Breast epithelium (tissue), 3 donors: ENCODE results near the gene EPRS1.

ENCODE experiments used
- POLR2A ChIP-seq: fragments of 450-650 bp; IDR thresholded peaks from one replicate; pipeline ENCODE4 v1.6.1; 2016; ENCODE audit warnings: antibody characterized with exemption, mild to moderate bottlenecking, moderate library complexity
- TF ChIP-seq, protein P1 (sequence below), 3 donors: fragments of 450-650 bp; IDR thresholded peaks; one replicate each; pipeline ENCODE4 v1.5.1; 2016 to 2017; ENCODE audit warnings: antibody characterized with exemption in 3 of 3, mild to moderate bottlenecking in 3 of 3, moderate library complexity in 3 of 3

GRCh38 chr1:220032911-220033310, 13.4 kb downstream of the EPRS1 start:
- TF ChIP-seq, protein P1, sequence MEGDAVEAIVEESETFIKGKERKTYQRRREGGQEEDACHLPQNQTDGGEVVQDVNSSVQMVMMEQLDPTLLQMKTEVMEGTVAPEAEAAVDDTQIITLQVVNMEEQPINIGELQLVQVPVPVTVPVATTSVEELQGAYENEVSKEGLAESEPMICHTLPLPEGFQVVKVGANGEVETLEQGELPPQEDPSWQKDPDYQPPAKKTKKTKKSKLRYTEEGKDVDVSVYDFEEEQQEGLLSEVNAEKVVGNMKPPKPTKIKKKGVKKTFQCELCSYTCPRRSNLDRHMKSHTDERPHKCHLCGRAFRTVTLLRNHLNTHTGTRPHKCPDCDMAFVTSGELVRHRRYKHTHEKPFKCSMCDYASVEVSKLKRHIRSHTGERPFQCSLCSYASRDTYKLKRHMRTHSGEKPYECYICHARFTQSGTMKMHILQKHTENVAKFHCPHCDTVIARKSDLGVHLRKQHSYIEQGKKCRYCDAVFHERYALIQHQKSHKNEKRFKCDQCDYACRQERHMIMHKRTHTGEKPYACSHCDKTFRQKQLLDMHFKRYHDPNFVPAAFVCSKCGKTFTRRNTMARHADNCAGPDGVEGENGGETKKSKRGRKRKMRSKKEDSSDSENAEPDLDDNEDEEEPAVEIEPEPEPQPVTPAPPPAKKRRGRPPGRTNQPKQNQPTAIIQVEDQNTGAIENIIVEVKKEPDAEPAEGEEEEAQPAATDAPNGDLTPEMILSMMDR (IDR thresholded peaks at IDR 0.05): no peak
- TF ChIP-seq POLR2A: no peak
